ENCODE measurements around the gene CERK.

CERK gene

DNA sequence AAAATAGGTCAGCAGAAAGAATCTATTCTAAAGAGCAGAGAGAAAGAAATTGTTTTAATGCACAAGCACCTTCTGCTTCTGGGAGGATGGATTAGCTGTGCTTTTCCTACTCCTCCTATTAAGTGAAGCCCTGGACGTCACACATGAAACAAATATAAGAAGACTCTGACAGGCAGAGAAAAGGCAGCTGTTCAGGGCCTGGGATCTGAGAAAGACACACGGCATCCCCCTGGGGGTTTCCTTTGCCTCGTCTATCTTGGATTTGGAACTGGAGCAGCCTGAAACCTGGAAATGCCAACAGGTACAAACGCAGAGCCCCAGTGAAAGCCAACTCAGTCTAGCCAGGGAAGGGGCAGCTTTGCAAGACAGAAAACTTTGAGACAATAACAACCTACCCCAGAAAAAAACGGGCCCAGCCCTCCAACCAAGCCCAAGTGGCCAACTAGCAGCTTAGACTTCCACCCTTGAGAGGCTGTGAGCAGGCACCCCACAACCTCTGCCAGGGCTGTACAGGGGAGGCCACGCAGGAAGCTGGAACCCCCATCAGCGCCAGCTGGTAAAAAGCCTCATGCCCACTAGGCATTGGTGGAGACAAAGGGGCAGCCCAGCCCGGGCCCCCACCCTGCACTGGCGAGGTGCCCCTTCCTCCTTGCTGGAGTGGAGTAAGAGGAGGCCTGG is 7.3 kb downstream of the CERK start:
- Histone ChIP-seq H3K9me3 (ENCODE audit: control insufficient read depth, insufficient read depth, low read depth, low read length) (no peaks in the 10 kb centered on the region), H3K36me3 (ENCODE audit: control insufficient read depth in 2 of 2, insufficient read depth in 1 of 2, low read length in 2 of 2) (peaks cover 4 to 34% of the 10 kb centered on the region in 2 experiments; a peak in 2 of 3 replicates), H3K4me3 (ENCODE audit: low read depth, low read length) (no peak overlapping the region), H3K4me1 (ENCODE audit: control insufficient read depth, insufficient read depth, low read length) (peaks cover 20% of the 10 kb centered on the region), H3K27ac (ENCODE audit: extremely low read depth, low read depth, low read length) (no peak overlapping the region)
- TF ChIP-seq GLIS2 (tag by site-specific recombination; IDR thresholded peaks at IDR 0.05) (0 out of 2 replicates have a peak, but pooled peaks have one; percentile 9), ZNF133 (tag by site-specific recombination; IDR thresholded peaks at IDR 0.05) (no peak)
- ChIA-PET CTCF (interaction anchor here (0.6 to 1.4 kb wide), 5 partner anchors 8 to 119 kb away, joined by 3 to 4 read pairs (median 3); no protein-coding TSS in a partner anchor), POLR2A (interaction anchor here (1.1 to 2.6 kb wide), 2 partner anchors 9 to 32 kb away, joined by 3 to 7 read pairs; partner anchors contain the start of gene TBC1D22A)

DNA sequence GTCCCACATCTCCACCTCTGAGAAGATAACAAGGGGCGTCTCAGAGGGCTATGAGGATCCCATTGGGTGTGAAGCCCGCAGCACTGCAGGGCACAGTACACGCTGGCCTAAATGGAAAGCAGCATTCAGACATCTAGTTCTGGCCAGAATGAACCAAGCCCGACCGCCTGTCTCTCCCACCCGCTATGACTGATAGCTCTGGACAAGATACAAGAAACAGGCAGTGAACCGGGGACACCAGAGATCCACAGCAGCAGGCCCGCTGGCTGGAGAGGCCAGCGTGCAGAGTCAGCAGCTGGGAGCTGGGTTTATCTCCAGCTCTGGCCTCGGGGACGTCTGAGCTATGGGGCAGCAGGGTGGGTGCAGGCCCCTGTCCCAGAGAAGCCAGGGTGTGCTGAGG is 9.6 kb downstream of the CERK start:
- Histone ChIP-seq H3K9me3 (ENCODE audit: control insufficient read depth, insufficient read depth, low read depth, low read length) (no peaks in the 10 kb centered on the region), H3K4me3 (ENCODE audit: low read depth, low read length) (no peak overlapping the region), H3K4me1 (ENCODE audit: control insufficient read depth, insufficient read depth, low read length) (peaks cover 2% of the 10 kb centered on the region; the same call in 1 of the 2 replicates), H3K36me3 (ENCODE audit: control insufficient read depth in 2 of 2, insufficient read depth in 1 of 2, low read length in 2 of 2) (peaks cover 4 to 45% of the 10 kb centered on the region in 2 experiments; a peak in 2 of 3 replicates), H3K27ac (ENCODE audit: extremely low read depth, low read depth, low read length) (no peak overlapping the region)
- CTCF ChIA-PET: interaction anchor here (0.6 to 1.5 kb wide), 2 partner anchors 8 to 149 kb away, joined by 3 read pairs; no protein-coding TSS in a partner anchor
- POLR2A ChIA-PET: no interaction called here
- TF ChIP-seq EGR2 (tag by site-specific recombination; IDR thresholded peaks at IDR 0.05; ENCODE audit: low read depth): no peak

DNA sequence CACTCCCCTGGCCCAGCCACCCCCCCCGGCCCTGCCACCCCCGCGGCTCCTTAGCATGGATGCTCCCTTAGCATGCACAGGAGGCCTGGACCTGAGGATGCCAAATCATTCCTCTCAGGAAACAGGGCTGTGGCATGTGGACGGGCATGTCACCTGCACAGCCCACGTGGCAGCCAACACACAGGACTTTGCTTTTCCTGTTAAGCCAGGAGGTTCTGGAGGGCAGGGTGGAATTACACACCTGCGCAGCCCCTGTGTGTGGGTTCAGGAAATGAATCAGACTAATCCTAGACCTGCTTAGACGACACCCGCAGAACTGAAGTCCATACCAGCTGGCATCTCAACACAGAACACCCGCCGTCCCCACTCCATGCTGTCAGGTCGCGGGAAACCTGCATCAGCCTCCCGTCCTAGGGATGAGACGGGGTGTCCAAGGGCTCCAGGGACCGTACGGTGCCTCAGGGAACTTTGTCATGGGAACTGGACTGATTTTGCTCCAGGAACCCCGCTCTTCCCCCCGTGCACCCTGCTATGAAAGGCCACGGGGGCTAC is 10.2 kb downstream of the CERK start:
- peaks cover 2% of the 10 kb centered on the region; the same call in 1 of the 2 replicates for H3K4me1 ChIP-seq (ENCODE audit: control insufficient read depth, insufficient read depth, low read length)
- CTCF ChIA-PET: interaction anchor here (1.5 kb wide), 1 partner anchor 8 kb away, joined by 3 read pairs; no protein-coding TSS in a partner anchor

DNA sequence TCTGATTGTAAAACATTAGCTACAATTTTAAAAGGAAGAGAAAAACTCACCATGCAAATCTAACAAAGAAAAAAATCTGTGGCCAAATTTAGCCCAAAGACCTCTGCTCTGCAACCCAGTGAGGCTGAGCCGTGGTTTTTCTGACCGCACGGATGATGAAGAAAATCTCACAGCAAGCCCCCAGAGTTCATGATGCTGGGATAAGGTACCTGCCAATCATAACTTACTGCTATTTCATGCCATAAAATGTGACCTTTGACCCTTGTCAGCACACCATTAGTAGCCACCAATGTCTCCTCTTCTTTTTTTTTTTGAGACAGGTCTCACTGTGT is 11.1 kb downstream of the CERK start:
- H3K9me3 ChIP-seq (ENCODE audit: control insufficient read depth, insufficient read depth, low read depth, low read length): no peaks in the 10 kb centered on the region
- H3K4me1 ChIP-seq (ENCODE audit: control insufficient read depth, insufficient read depth, low read length): 0 out of 2 replicates have a peak, but pooled peaks cover 2% of the 10 kb centered on the region
- TF ChIP-seq, protein P1, sequence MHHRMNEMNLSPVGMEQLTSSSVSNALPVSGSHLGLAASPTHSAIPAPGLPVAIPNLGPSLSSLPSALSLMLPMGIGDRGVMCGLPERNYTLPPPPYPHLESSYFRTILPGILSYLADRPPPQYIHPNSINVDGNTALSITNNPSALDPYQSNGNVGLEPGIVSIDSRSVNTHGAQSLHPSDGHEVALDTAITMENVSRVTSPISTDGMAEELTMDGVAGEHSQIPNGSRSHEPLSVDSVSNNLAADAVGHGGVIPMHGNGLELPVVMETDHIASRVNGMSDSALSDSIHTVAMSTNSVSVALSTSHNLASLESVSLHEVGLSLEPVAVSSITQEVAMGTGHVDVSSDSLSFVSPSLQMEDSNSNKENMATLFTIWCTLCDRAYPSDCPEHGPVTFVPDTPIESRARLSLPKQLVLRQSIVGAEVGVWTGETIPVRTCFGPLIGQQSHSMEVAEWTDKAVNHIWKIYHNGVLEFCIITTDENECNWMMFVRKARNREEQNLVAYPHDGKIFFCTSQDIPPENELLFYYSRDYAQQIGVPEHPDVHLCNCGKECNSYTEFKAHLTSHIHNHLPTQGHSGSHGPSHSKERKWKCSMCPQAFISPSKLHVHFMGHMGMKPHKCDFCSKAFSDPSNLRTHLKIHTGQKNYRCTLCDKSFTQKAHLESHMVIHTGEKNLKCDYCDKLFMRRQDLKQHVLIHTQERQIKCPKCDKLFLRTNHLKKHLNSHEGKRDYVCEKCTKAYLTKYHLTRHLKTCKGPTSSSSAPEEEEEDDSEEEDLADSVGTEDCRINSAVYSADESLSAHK (tag by site-specific recombination; IDR thresholded peaks at IDR 0.05): no peak
- TF ChIP-seq, protein P2, sequence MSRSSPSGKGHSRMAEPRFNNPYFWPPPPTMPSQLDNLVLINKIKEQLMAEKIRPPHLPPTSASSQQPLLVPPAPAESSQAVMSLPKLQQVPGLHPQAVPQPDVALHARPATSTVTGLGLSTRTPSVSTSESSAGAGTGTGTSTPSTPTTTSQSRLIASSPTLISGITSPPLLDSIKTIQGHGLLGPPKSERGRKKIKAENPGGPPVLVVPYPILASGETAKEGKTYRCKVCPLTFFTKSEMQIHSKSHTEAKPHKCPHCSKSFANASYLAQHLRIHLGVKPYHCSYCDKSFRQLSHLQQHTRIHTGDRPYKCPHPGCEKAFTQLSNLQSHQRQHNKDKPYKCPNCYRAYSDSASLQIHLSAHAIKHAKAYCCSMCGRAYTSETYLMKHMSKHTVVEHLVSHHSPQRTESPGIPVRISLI (tag by site-specific recombination; IDR thresholded peaks at IDR 0.05): no peak
- TF ChIP-seq HOXA7 (CRISPR knock-in tag; IDR thresholded peaks at IDR 0.05; ENCODE audit: borderline replicate concordance): no peak
- POLR2A ChIA-PET: interaction anchor here (0.6 kb wide), 1 partner anchor 169 kb away, joined by 3 read pairs; no protein-coding TSS in a partner anchor
- CTCF ChIA-PET: no interaction called here
- no peak overlapping the region for H3K4me3 ChIP-seq (ENCODE audit: low read depth, low read length)
- peaks cover 4 to 43% of the 10 kb centered on the region in 2 experiments; a peak in 2 of 3 replicates for H3K36me3 ChIP-seq (ENCODE audit: control insufficient read depth in 2 of 2, insufficient read depth in 1 of 2, low read length in 2 of 2)
- H3K27ac ChIP-seq (ENCODE audit: extremely low read depth, low read depth, low read length): no peak overlapping the region

More for the DNA sequence above, 10.2 kb downstream of the CERK start:
- POLR2A ChIA-PET: no interaction called here
- Histone ChIP-seq H3K4me3 (ENCODE audit: low read depth, low read length) (no peak overlapping the region), H3K36me3 (ENCODE audit: control insufficient read depth in 2 of 2, insufficient read depth in 1 of 2, low read length in 2 of 2) (peaks cover 4 to 45% of the 10 kb centered on the region in 2 experiments; a peak in 2 of 3 replicates), H3K9me3 (ENCODE audit: control insufficient read depth, insufficient read depth, low read depth, low read length) (no peaks in the 10 kb centered on the region), H3K27ac (ENCODE audit: extremely low read depth, low read depth, low read length) (no peak overlapping the region)
- TF ChIP-seq GLIS2 (tag by site-specific recombination; IDR thresholded peaks at IDR 0.05) (no peak), ZNF112 (tag by site-specific recombination; IDR thresholded peaks at IDR 0.05) (no peak), ZBTB7A (tag by site-specific recombination; IDR thresholded peaks at IDR 0.05; ENCODE audit: low read depth) (no peak), ZNF76 (tag by site-specific recombination; IDR thresholded peaks at IDR 0.05; ENCODE audit: borderline replicate concordance, low read depth) (no peak), HOXD13 (CRISPR knock-in tag; IDR thresholded peaks at IDR 0.05; ENCODE audit: borderline replicate concordance) (no peak)
- TF ChIP-seq, protein P3, sequence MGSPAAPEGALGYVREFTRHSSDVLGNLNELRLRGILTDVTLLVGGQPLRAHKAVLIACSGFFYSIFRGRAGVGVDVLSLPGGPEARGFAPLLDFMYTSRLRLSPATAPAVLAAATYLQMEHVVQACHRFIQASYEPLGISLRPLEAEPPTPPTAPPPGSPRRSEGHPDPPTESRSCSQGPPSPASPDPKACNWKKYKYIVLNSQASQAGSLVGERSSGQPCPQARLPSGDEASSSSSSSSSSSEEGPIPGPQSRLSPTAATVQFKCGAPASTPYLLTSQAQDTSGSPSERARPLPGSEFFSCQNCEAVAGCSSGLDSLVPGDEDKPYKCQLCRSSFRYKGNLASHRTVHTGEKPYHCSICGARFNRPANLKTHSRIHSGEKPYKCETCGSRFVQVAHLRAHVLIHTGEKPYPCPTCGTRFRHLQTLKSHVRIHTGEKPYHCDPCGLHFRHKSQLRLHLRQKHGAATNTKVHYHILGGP (tag by site-specific recombination; IDR thresholded peaks at IDR 0.05): no peak

Measured in HEK293 (cell line).